Kidney (tissue), 14 donors: Measurements from ENCODE around the gene AMOTL2. TPM values are rescaled to one million over a fixed set of nuclear protein-coding genes. Genes with fewer than 3 reads are reported as not detected.
A peak's percentile ranks its signal among the peaks of the same experiment; 100 is the strongest.

Source experiments
- DNase-seq, 5 donors: peaks; one replicate each; pipeline ENCODE4 v3.0.0-alpha.2; 2013 to 2020
- FAIRE-seq: peaks from 2 replicates; lab custom pipeline; 2012; peaks lifted over from hg19 to GRCh38; lab: Jason Lieb, UNC
- H3K27ac ChIP-seq, 2 donors: one replicate each; pipeline ENCODE4 v1.7.0; 2013; ENCODE audit warnings: low read depth in 2 of 2, low read length in 2 of 2, inconsistent platforms in 1 of 2
- H3K27me3 ChIP-seq: one replicate; pipeline ENCODE4 v1.7.1; 2013; ENCODE audit warnings: low read length, inconsistent platforms; ENCODE audit not compliant: control insufficient read depth, insufficient read depth
- H3K36me3 ChIP-seq, 3 donors: one replicate each; pipeline versions ENCODE4 v1.7.0 to v1.7.1; 2013; ENCODE audit warnings: low read length in 3 of 3, control low read depth in 1 of 3, inconsistent platforms in 1 of 3; ENCODE audit not compliant: insufficient read depth in 3 of 3, control insufficient read depth in 2 of 3
- H3K4me1 ChIP-seq, 3 donors: one replicate each; pipeline versions ENCODE4 v1.7.0 to v1.7.1; 2013; ENCODE audit warnings: low read length in 3 of 3, inconsistent platforms in 1 of 3, low read depth in 1 of 3; ENCODE audit not compliant: control insufficient read depth in 2 of 3, insufficient read depth in 2 of 3
- H3K4me3 ChIP-seq, 3 donors: one replicate each; pipeline versions ENCODE4 v1.7.0 to v1.8.1; 2013; ENCODE audit warnings: low read length in 3 of 3, control low read depth in 1 of 3, inconsistent platforms in 1 of 3
- H3K9ac ChIP-seq, 3 donors: one replicate each; pipeline versions ENCODE4 v1.7.0 to v1.7.1; 2013; ENCODE audit warnings: low read length in 3 of 3, control low read depth in 1 of 3, inconsistent platforms in 1 of 3
- H3K9me3 ChIP-seq, 3 donors: one replicate each; pipeline versions ENCODE4 v1.7.0 to v1.7.1; 2013; ENCODE audit warnings: low read length in 3 of 3, control low read depth in 1 of 3, inconsistent platforms in 1 of 3; ENCODE audit not compliant: control insufficient read depth in 2 of 3, insufficient read depth in 1 of 3
- intact Hi-C: fragments of 100-400 bp; cut with DNase I; formaldehyde crosslinking; loops from one replicate; pipeline ENCODE4 v1.11.1; 2022
- polyA plus RNA-seq: library from polyadenylated mRNA; stranded (reverse); fragments of 350-450 nt; fragmentation: Illumina TruSeq; extraction: RNeasy Lipid Tissue Mini Kit (QIAGEN cat#74804); gene quantifications from one replicate; pipeline ENCODE4 v1.2.3, GENCODE V29; 2014; ENCODE audit warnings: low read depth, low replicate concordance; ENCODE audit not compliant: insufficient read depth
- total RNA-seq: library from RNA; stranded (reverse); fragmentation: NEBNext Ultra II Directional; extraction: Animal tissue kit (Norgen Biotek cat#: 25700); gene quantifications from one replicate; pipeline ENCODE4 v1.2.1, GENCODE V29; 2021
- TF ChIP-seq, protein P1 (sequence below): IDR thresholded peaks from 3 replicates; pipeline ENCODE4 v1.5.1; 2012; ENCODE audit warnings: mild to moderate bottlenecking, moderate library complexity, borderline replicate concordance; ENCODE audit not compliant: insufficient read depth; ENCODE audit errors: extremely low read depth
- donor health status: control.
- donor health status: control.
- donor health status: control.
- donor health status: control.
- donor health status: control.
- donor health status: DM: yes; HTN: yes; CAD: no.
- donor health status: Normal renal cell carcinoma (clear cell type).

Gene AMOTL2
- total and polyA plus RNA-seq, 2 donors from 2014 or later = 19.5 to 83.5 TPM

DNA sequence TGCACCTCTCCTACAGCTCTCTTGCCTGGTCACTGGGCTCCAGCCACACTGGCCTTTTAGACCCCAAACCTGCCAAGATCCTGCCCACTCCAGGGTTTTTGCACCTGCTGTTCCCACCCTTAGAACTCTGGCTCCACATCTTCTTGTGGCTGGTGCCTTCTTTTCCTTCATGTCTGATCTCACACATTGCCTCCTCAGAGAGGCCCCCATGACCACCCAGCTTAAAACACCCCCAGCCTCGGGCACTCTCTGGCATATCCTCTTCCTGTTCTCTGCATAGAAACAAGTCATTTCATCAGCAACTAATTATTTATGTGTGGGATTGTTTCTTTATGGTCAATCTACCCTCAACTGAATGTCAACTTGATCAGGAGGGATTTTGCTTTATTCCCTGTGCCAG lies 14.0 kb upstream of the AMOTL2 start:
- Histone ChIP-seq H3K27ac (no peak overlapping the region), H3K4me3 (no peak overlapping the region), H3K27me3 (no peaks in the 10 kb centered on the region), H3K9ac (no peak overlapping the region), H3K36me3 (no peaks in the 10 kb centered on the region), H3K9me3 (no peaks in the 10 kb centered on the region), H3K4me1 (peaks cover 0 to 3% (median 0%) of the 10 kb centered on the region in 3 donors)
- intact Hi-C loops = no loop called here
- no peak for FAIRE-seq
- DNase-seq = no peak
- TF ChIP-seq, protein P1, sequence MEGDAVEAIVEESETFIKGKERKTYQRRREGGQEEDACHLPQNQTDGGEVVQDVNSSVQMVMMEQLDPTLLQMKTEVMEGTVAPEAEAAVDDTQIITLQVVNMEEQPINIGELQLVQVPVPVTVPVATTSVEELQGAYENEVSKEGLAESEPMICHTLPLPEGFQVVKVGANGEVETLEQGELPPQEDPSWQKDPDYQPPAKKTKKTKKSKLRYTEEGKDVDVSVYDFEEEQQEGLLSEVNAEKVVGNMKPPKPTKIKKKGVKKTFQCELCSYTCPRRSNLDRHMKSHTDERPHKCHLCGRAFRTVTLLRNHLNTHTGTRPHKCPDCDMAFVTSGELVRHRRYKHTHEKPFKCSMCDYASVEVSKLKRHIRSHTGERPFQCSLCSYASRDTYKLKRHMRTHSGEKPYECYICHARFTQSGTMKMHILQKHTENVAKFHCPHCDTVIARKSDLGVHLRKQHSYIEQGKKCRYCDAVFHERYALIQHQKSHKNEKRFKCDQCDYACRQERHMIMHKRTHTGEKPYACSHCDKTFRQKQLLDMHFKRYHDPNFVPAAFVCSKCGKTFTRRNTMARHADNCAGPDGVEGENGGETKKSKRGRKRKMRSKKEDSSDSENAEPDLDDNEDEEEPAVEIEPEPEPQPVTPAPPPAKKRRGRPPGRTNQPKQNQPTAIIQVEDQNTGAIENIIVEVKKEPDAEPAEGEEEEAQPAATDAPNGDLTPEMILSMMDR = no peak

GRCh38 chr3:134387293-134387692 lies 13.0 kb upstream of the AMOTL2 start:
- FAIRE-seq (no peak), DNase-seq (no peak)

GRCh38 chr3:134384963-134385362 lies 10.7 kb upstream of the AMOTL2 start:
- FAIRE-seq (no peak), DNase-seq (peak in 1 of 5 donors; percentile 32)
- H3K4me1 ChIP-seq = peaks cover 0 to 6% (median 0%) of the 10 kb centered on the region in 3 donors
- no peaks in the 10 kb centered on the region for H3K36me3 ChIP-seq
- TF ChIP-seq, protein P1 = no peak
- H3K9ac ChIP-seq = no peak overlapping the region
- no peak overlapping the region for H3K27ac ChIP-seq
- H3K9me3 ChIP-seq = no peaks in the 10 kb centered on the region
- H3K27me3 ChIP-seq = no peaks in the 10 kb centered on the region
- intact Hi-C loops = no loop called here
- H3K4me3 ChIP-seq = no peak overlapping the region

More at GRCh38 chr3:134387293-134387692, 13.0 kb upstream of the AMOTL2 start:
- Histone ChIP-seq H3K36me3 (no peaks in the 10 kb centered on the region), H3K27me3 (no peaks in the 10 kb centered on the region), H3K4me3 (no peak overlapping the region), H3K27ac (no peak overlapping the region), H3K9me3 (no peaks in the 10 kb centered on the region), H3K9ac (no peak overlapping the region), H3K4me1 (peaks cover 0 to 3% (median 0%) of the 10 kb centered on the region in 3 donors)
- TF ChIP-seq, protein P1 = no peak
- intact Hi-C loops = no loop called here
